ENCODE results near the gene CENPP. TPM values are rescaled to one million over a fixed set of nuclear protein-coding genes. Genes with fewer than 3 reads are reported as not detected.

Gene CENPP
- total RNA-seq, 1 experiment from 2014 or later, result 7.2 TPM

DNA sequence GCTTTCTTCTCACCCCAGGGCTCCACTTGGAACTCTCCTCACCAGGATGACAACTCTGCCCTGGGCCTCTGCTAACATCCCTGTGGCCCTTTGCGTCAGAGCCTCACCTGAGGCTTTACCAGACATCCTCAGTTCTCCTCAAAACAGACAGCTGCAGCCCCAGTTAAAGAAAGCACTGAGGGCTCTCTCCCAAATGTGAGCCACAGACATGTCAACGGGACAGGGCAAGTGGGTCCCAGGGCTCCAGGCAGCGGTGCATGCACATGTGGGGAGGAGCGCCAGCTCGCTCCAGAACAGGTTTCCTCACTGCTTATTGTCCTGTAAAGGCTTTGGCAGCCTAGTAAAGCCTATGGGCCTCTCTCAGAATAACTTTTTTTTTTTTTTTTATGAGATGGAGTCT, 306.9 kb downstream of the CENPP start:
- Mint-ChIP-seq H3K27me3 (ENCODE audit: unreplicated experiment) (no peaks in the 10 kb centered on the region), H3K9me3 (ENCODE audit: low read depth, unreplicated experiment) (no peaks in the 10 kb centered on the region)
- CTCF ChIA-PET, result interaction anchor here (0.5 kb wide), 1 partner anchor 224 kb away, joined by 3 read pairs; no protein-coding TSS in a partner anchor

DNA sequence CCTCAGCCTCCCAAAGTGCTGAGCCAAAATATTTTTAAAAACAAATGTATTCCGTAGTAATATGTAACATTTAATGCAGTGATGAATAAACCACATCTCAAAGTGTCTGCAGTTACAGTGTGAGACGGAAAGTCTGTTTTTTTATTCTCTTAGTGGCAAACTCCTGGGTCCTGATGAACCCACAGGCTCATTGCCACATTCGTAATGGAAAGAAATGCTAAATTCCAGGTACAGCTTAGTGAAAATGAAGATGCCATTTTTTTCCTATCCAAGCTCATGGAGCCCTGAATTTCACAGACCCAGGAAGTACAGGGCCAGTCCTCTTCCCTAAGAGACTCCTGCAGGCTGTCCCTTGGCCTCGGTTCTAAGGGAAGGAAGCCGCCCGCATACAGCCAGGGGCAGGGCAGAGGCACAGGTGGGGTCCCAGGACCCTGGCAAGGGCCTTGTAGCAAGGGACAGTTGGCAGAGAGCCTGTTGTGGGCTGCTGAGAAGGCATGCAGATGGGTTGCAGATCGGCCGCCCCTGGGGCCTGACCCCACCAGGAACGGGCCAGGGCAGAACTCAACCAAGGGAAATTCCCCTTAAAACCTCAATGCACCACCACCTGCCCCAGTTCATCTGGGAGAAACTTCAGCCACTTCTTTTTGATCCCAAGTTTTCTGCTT, 308.0 kb downstream of the CENPP start:
- CTCF ChIA-PET, result interaction anchor here (1.1 kb wide), 1 partner anchor 305 kb away, joined by 3 read pairs; no protein-coding TSS in a partner anchor
- BruUV-seq (replicated peaks), result no TSS peak
- no peak for DNase-seq
- Mint-ChIP-seq H3K27me3 (ENCODE audit: unreplicated experiment) (no peaks in the 10 kb centered on the region), H3K9me3 (ENCODE audit: low read depth, unreplicated experiment) (no peaks in the 10 kb centered on the region), H3K4me3 (ENCODE audit: low read depth, unreplicated experiment) (no peak overlapping the region), H3K36me3 (ENCODE audit: insufficient read depth, unreplicated experiment) (peaks cover 24% of the 10 kb centered on the region), H3K27ac (ENCODE audit: unreplicated experiment) (no peak overlapping the region), H3K4me1 (ENCODE audit: low read depth, unreplicated experiment) (no peaks in the 10 kb centered on the region)
- TF ChIP-seq, protein P1, sequence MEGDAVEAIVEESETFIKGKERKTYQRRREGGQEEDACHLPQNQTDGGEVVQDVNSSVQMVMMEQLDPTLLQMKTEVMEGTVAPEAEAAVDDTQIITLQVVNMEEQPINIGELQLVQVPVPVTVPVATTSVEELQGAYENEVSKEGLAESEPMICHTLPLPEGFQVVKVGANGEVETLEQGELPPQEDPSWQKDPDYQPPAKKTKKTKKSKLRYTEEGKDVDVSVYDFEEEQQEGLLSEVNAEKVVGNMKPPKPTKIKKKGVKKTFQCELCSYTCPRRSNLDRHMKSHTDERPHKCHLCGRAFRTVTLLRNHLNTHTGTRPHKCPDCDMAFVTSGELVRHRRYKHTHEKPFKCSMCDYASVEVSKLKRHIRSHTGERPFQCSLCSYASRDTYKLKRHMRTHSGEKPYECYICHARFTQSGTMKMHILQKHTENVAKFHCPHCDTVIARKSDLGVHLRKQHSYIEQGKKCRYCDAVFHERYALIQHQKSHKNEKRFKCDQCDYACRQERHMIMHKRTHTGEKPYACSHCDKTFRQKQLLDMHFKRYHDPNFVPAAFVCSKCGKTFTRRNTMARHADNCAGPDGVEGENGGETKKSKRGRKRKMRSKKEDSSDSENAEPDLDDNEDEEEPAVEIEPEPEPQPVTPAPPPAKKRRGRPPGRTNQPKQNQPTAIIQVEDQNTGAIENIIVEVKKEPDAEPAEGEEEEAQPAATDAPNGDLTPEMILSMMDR (IDR thresholded peaks at IDR 0.05; ENCODE audit: unreplicated experiment), result no peak
- intact Hi-C loops (cut with micrococcal nuclease; ENCODE audit: unreplicated experiment), result loop anchor here (5.0 to 10.0 kb wide), 2 partner anchors 309 to 496 kb away; partner anchors contain the start of genes CENPP and NOL8

More for the DNA sequence above, 306.9 kb downstream of the CENPP start:
- no peak overlapping the region for H3K4me3 Mint-ChIP-seq (ENCODE audit: low read depth, unreplicated experiment)
- no peak overlapping the region for H3K27ac Mint-ChIP-seq (ENCODE audit: unreplicated experiment)
- TF ChIP-seq, protein P1 (IDR thresholded peaks at IDR 0.05; ENCODE audit: unreplicated experiment), result no peak
- H3K4me1 Mint-ChIP-seq (ENCODE audit: low read depth, unreplicated experiment), result no peaks in the 10 kb centered on the region
- peaks cover 18% of the 10 kb centered on the region for H3K36me3 Mint-ChIP-seq (ENCODE audit: insufficient read depth, unreplicated experiment)
- BruUV-seq (replicated peaks), result no TSS peak
- intact Hi-C loops (cut with micrococcal nuclease; ENCODE audit: unreplicated experiment), result loop anchor here (5.0 to 10.0 kb wide), 2 partner anchors 308 to 495 kb away; partner anchors contain the start of genes CENPP and NOL8
- DNase-seq, result no peak

DNA sequence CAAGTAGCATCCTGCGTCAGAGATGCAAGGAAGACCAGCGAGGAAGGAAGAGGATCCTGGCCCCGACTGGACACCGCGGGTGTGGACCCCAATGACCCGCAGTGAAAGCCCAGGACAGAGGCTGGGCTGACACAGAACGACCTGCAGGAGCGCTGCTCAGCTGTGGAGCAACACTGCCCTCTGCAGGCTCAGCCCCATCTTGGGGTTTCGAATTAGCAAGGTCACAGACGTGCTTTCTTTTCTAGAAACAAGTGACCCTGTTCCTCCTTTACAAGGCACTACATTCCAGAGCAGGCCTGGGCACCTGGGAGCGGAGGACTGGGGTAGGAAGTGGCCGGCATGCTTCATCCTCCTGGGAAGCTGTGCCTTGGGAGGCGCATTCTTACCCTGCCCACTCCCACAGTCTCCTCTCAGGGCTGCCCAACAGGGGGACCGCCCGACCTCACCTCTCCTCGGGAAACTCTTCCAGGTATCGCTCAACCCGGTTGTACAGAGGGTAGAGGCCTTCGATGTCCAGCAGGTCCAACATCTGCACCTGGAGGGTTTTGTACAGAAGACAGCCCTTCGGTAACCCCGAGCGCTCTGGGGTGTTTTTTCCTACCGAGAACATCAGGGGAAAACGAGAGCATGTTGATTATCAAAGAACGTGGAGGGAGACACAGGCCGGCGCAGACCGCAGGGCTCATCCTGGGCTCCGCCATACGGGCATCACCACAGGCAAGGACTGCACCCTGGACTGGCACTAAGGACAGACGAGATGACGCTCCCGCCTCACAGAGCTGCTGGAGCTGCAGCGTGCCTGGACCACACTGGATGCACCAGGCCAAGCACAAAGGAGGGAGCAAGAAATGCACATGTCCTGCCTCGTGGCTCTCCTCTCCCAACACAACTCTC, 309.2 kb downstream of the CENPP start:
- H3K4me3 Mint-ChIP-seq (ENCODE audit: low read depth, unreplicated experiment), result no peak overlapping the region
- H3K9me3 Mint-ChIP-seq (ENCODE audit: low read depth, unreplicated experiment), result no peaks in the 10 kb centered on the region
- TF ChIP-seq, protein P1 (IDR thresholded peaks at IDR 0.05; ENCODE audit: unreplicated experiment), result peak; percentile 79
- H3K27me3 Mint-ChIP-seq (ENCODE audit: unreplicated experiment), result no peaks in the 10 kb centered on the region
- no peak overlapping the region for H3K27ac Mint-ChIP-seq (ENCODE audit: unreplicated experiment)
- intact Hi-C loops (cut with micrococcal nuclease; ENCODE audit: unreplicated experiment), result loop anchor here (5.0 to 10.0 kb wide), 2 partner anchors 310 to 498 kb away; partner anchors contain the start of genes CENPP and NOL8
- DNase-seq, result peak; percentile 68
- H3K4me1 Mint-ChIP-seq (ENCODE audit: low read depth, unreplicated experiment), result no peaks in the 10 kb centered on the region
- BruUV-seq (replicated peaks), result no TSS peak
- peaks cover 19% of the 10 kb centered on the region for H3K36me3 Mint-ChIP-seq (ENCODE audit: insufficient read depth, unreplicated experiment)
- CTCF ChIA-PET, result no interaction called here

DNA sequence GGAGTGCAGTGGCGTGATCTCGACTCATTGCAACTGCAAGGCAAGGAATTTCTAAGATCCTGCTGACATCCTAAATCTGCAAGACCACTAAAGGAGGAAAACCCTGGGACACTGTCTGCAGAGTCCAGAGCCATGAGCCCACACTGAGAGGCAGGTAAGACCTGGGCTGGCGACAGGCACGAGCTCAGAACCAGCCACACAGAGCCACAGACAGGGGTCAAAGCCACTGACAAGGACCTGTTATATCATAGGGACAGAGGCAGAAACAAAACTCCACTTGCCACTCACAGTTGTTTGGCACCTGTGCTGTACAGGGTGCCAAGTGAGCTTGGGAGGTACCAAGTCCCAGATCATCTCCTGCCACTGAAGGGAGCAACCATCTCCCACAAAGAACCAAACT, 310.0 kb downstream of the CENPP start:
- CTCF ChIA-PET, result no interaction called here
- BruUV-seq (replicated peaks), result no TSS peak
- Mint-ChIP-seq H3K4me1 (ENCODE audit: low read depth, unreplicated experiment) (no peaks in the 10 kb centered on the region), H3K9me3 (ENCODE audit: low read depth, unreplicated experiment) (no peaks in the 10 kb centered on the region), H3K27me3 (ENCODE audit: unreplicated experiment) (no peaks in the 10 kb centered on the region), H3K4me3 (ENCODE audit: low read depth, unreplicated experiment) (no peak overlapping the region), H3K36me3 (ENCODE audit: insufficient read depth, unreplicated experiment) (peaks cover 19% of the 10 kb centered on the region), H3K27ac (ENCODE audit: unreplicated experiment) (no peak overlapping the region)
- intact Hi-C loops (cut with micrococcal nuclease; ENCODE audit: unreplicated experiment), result loop anchor here (10.0 kb wide), 1 partner anchor 311 kb away; the partner anchor contains the start of genes CENPP and NOL8
- no peak for DNase-seq
- TF ChIP-seq, protein P1 (IDR thresholded peaks at IDR 0.05; ENCODE audit: unreplicated experiment), result no peak
